H9 (cell line): ENCODE measurements around the gene ANKK1. TPM values are rescaled to one million over a fixed set of nuclear protein-coding genes. Genes with fewer than 3 reads are reported as not detected.

Source experiments
- DNase-seq: peaks from one replicate; pipeline ENCODE4 v3.0.0-alpha.2; 2017
- H2AFZ ChIP-seq: one replicate; pipeline ENCODE4 v1.6.1; 2013; ENCODE audit warnings: mild to moderate bottlenecking, low read length, control low read depth, moderate library complexity
- H2AK5ac ChIP-seq: 2 replicates; pipeline ENCODE4 v1.6.1; 2013; ENCODE audit warnings: low read length, control low read depth, mixed read lengths; ENCODE audit not compliant: insufficient read length
- H2BK120ac ChIP-seq: one replicate; pipeline ENCODE4 v1.6.1; 2013; ENCODE audit warnings: low read depth, mild to moderate bottlenecking, low read length, control low read depth, inconsistent platforms; ENCODE audit not compliant: poor library complexity, severe bottlenecking
- H2BK12ac ChIP-seq: 2 replicates; pipeline ENCODE4 v1.6.1; 2013; ENCODE audit warnings: low read length, control low read depth, mixed read lengths, low read depth; ENCODE audit not compliant: insufficient read length
- H2BK15ac ChIP-seq: 2 replicates; pipeline ENCODE4 v1.6.1; 2013; ENCODE audit warnings: low read depth, low read length, control low read depth
- H2BK20ac ChIP-seq: one replicate; pipeline ENCODE4 v1.6.1; 2013; ENCODE audit warnings: low read depth, mild to moderate bottlenecking, low read length, control low read depth, inconsistent platforms; ENCODE audit not compliant: poor library complexity, severe bottlenecking
- H2BK5ac ChIP-seq: 2 replicates; pipeline ENCODE4 v1.6.1; 2013; ENCODE audit warnings: low read length, control low read depth, mixed read lengths; ENCODE audit not compliant: insufficient read length
- H3K14ac ChIP-seq: 2 replicates; pipeline ENCODE4 v1.6.1; 2013; ENCODE audit warnings: low read length, control low read depth; ENCODE audit not compliant: insufficient read depth
- H3K18ac ChIP-seq: 2 replicates; pipeline ENCODE4 v1.6.1; 2013; ENCODE audit warnings: low read depth, mild to moderate bottlenecking, mixed read lengths, low read length, control low read depth; ENCODE audit not compliant: insufficient read length
- H3K23ac ChIP-seq: 2 replicates; pipeline ENCODE4 v1.6.1; 2013; ENCODE audit warnings: low read length, control low read depth, mixed read lengths, low read depth; ENCODE audit not compliant: insufficient read length
- H3K23me2 ChIP-seq: 2 replicates; pipeline ENCODE4 v1.6.1; 2013; ENCODE audit warnings: low read depth, mild to moderate bottlenecking, mixed read lengths, low read length, control low read depth; ENCODE audit not compliant: insufficient read length, poor library complexity, severe bottlenecking
- H3K27ac ChIP-seq: 2 replicates; pipeline ENCODE4 v1.5.1; 2013; ENCODE audit warnings: low read length, control low read depth, mixed read lengths, low read depth; ENCODE audit not compliant: insufficient read length
- H3K27me3 ChIP-seq: 2 replicates; pipeline ENCODE4 v1.6.1; 2013; ENCODE audit warnings: low read length, control low read depth, inconsistent platforms; ENCODE audit not compliant: insufficient read depth
- H3K4ac ChIP-seq: 2 replicates; pipeline ENCODE4 v1.6.1; 2013; ENCODE audit warnings: low read depth, mild to moderate bottlenecking, control low read depth, inconsistent platforms, low read length, moderate library complexity
- H3K4me1 ChIP-seq: 2 replicates; pipeline ENCODE4 v1.6.1; 2013; ENCODE audit warnings: low read length, control low read depth, inconsistent platforms; ENCODE audit not compliant: insufficient read depth
- H3K4me2 ChIP-seq: 2 replicates; pipeline ENCODE4 v1.6.1; 2013; ENCODE audit warnings: low read length, control low read depth, mixed read lengths; ENCODE audit not compliant: insufficient read length, insufficient read depth
- H3K56ac ChIP-seq: 2 replicates; pipeline ENCODE4 v1.6.1; 2013; ENCODE audit warnings: low read depth, mild to moderate bottlenecking, mixed read lengths, low read length, control low read depth; ENCODE audit not compliant: insufficient read length
- H3K79me1 ChIP-seq: 2 replicates; pipeline ENCODE4 v1.6.1; 2013; ENCODE audit warnings: low read depth, mild to moderate bottlenecking, moderate library complexity, low read length, control low read depth, inconsistent platforms; ENCODE audit not compliant: insufficient read depth, poor library complexity, severe bottlenecking
- H3K79me2 ChIP-seq: 2 replicates; pipeline ENCODE4 v1.6.1; 2013; ENCODE audit warnings: low read length, control low read depth, inconsistent platforms; ENCODE audit not compliant: insufficient read depth
- H3K9ac ChIP-seq: 2 replicates; pipeline ENCODE4 v1.6.1; 2013; ENCODE audit warnings: low read length, control low read depth, mixed read lengths; ENCODE audit not compliant: insufficient read length; ENCODE audit errors: extremely low read depth
- H3K9me3 ChIP-seq: one replicate; pipeline ENCODE4 v1.6.1; 2013; ENCODE audit warnings: low read depth, low read length, inconsistent platforms; ENCODE audit not compliant: control insufficient read depth
- H3T11ph ChIP-seq: one replicate; pipeline ENCODE4 v1.6.1; 2013; ENCODE audit warnings: mild to moderate bottlenecking, low read length, control low read depth, inconsistent platforms
- H4K20me1 ChIP-seq: one replicate; pipeline ENCODE4 v1.6.1; 2013; ENCODE audit not compliant: control insufficient read depth, insufficient read length, insufficient read depth
- H4K5ac ChIP-seq: 2 replicates; pipeline ENCODE4 v1.6.1; 2013; ENCODE audit warnings: low read depth, mild to moderate bottlenecking, mixed read lengths, low read length, control low read depth; ENCODE audit not compliant: insufficient read length
- H4K8ac ChIP-seq: replicated peaks from 2 replicates; pipeline ENCODE4 v1.6.1; 2013; ENCODE audit warnings: low read length, control low read depth, mixed read lengths, low read depth; ENCODE audit not compliant: insufficient read length
- H4K91ac ChIP-seq: 2 replicates; pipeline ENCODE4 v1.6.1; 2013; ENCODE audit warnings: low read depth, mild to moderate bottlenecking, moderate library complexity, mixed read lengths, low read length, control low read depth; ENCODE audit not compliant: insufficient read length
- H3K27ac Mint-ChIP-seq, 3 experiments: 2 replicates in 2 of 3; 3 replicates in 1 of 3; pipeline ENCODE4 v1.8.0; 2020 to 2021; ENCODE audit warnings: mixed read lengths in 3 of 3, mild to moderate bottlenecking in 1 of 3, moderate library complexity in 1 of 3
- H3K27me3 Mint-ChIP-seq: 2 replicates; pipeline ENCODE4 v1.8.0; 2021; ENCODE audit warnings: low read depth, mild to moderate bottlenecking, moderate library complexity, mixed read lengths
- H3K36me3 Mint-ChIP-seq, 3 experiments: 2 replicates in 2 of 3; 3 replicates in 1 of 3; pipeline ENCODE4 v1.8.0; 2020 to 2021; ENCODE audit warnings: low read depth in 3 of 3, mixed read lengths in 3 of 3; ENCODE audit not compliant: insufficient read depth in 1 of 3
- H3K4me1 Mint-ChIP-seq, 2 experiments: 2 replicates each; pipeline ENCODE4 v1.8.0; 2020; ENCODE audit warnings: mixed read lengths in 2 of 2
- H3K4me3 Mint-ChIP-seq, 2 experiments: 2 replicates in 1 of 2; 3 replicates in 1 of 2; pipeline ENCODE4 v1.8.0; 2020 to 2021; ENCODE audit warnings: mild to moderate bottlenecking in 2 of 2, mixed read lengths in 2 of 2, moderate library complexity in 1 of 2
- H3K9me3 Mint-ChIP-seq, 2 experiments: 2 replicates in 1 of 2; 3 replicates in 1 of 2; pipeline ENCODE4 v1.8.0; 2020; ENCODE audit warnings: mild to moderate bottlenecking in 2 of 2, mixed read lengths in 2 of 2, moderate library complexity in 1 of 2
- WGBS: extraction: QIAGEN DNeasy Blood & Tissue Kit; methylation state at CpG from one replicate; pipeline ENCODE4 v1.1.7; 2013; ENCODE audit warnings: missing lambda C conversion rate, low lambda C conversion rate, mixed read lengths; ENCODE audit not compliant: insufficient read length; ENCODE audit errors: extremely low coverage; 5-methylcytosine and 5-hydroxymethylcytosine counted together
- total RNA-seq: library from RNA; stranded (reverse); gene quantifications from 2 replicates; pipeline ENCODE4 v1.2.1, GENCODE V29; 2021
- TF ChIP-seq, protein P1 (sequence below): fragments of 200-600 bp; sonication (generic); conservative IDR thresholded peaks from 3 replicates; pipeline ENCODE4 v1.8.0; 2021; ENCODE audit warnings: antibody characterized with exemption, mild to moderate bottlenecking

ANKK1 gene
- total RNA-seq, 1 experiment from 2014 or later = 0.20 TPM

DNA sequence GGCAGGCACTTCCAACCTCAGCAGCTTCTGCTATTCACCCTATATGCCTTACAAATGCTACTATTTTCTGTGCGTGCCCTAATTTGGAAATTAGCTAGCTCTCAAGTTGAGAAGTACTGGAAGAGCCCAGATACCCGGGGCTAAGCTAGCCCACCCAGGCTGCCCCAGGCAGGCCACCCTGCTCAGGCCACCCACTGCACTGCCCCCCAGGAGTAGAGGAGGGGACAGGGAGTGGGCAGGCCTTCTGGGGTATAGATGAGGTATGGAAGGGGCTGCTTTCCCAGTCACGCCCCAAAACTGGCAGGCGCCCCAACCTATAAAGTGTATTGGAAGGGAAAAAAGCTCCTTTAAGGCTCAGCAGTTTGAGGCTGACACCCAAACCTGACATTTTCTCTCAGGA lies 44.2 kb downstream of the ANKK1 start:
- Histone ChIP-seq H2BK12ac (no peak overlapping the region), H3K23me2 (no peaks in the 10 kb centered on the region), H3K56ac (no peak overlapping the region), H4K91ac (no peak overlapping the region), H2AFZ (no peak overlapping the region), H3K23ac (no peak overlapping the region), H3T11ph (no peak overlapping the region), H3K79me2 (no peaks in the 10 kb centered on the region), H4K8ac (no peak overlapping the region), H3K4me2 (no peak overlapping the region), H3K4me1 (peaks cover 4% of the 10 kb centered on the region; the same call in 1 of the 2 replicates), H3K79me1 (no peaks in the 10 kb centered on the region), H2BK15ac (no peak overlapping the region), H3K27me3 (no peaks in the 10 kb centered on the region), H3K27ac (no peak overlapping the region), H2BK120ac (no peak overlapping the region), H3K4ac (no peak overlapping the region), H3K9me3 (no peaks in the 10 kb centered on the region), H3K9ac (no peak overlapping the region), H4K20me1 (no peaks in the 10 kb centered on the region), H2AK5ac (no peak overlapping the region), H4K5ac (no peak overlapping the region), H2BK5ac (no peak overlapping the region), H3K14ac (no peak overlapping the region), H3K18ac (no peak overlapping the region), H2BK20ac (no peak overlapping the region)
- no peaks in the 10 kb centered on the region; a peak in 1 of 7 replicates for H3K36me3 Mint-ChIP-seq
- no peak overlapping the region for H3K4me3 Mint-ChIP-seq
- H3K9me3 Mint-ChIP-seq = no peaks in the 10 kb centered on the region
- H3K4me1 Mint-ChIP-seq = peaks cover 12% of the 10 kb centered on the region in 2 experiments
- DNase-seq = no peak
- TF ChIP-seq, protein P1, sequence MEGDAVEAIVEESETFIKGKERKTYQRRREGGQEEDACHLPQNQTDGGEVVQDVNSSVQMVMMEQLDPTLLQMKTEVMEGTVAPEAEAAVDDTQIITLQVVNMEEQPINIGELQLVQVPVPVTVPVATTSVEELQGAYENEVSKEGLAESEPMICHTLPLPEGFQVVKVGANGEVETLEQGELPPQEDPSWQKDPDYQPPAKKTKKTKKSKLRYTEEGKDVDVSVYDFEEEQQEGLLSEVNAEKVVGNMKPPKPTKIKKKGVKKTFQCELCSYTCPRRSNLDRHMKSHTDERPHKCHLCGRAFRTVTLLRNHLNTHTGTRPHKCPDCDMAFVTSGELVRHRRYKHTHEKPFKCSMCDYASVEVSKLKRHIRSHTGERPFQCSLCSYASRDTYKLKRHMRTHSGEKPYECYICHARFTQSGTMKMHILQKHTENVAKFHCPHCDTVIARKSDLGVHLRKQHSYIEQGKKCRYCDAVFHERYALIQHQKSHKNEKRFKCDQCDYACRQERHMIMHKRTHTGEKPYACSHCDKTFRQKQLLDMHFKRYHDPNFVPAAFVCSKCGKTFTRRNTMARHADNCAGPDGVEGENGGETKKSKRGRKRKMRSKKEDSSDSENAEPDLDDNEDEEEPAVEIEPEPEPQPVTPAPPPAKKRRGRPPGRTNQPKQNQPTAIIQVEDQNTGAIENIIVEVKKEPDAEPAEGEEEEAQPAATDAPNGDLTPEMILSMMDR = no peak
- WGBS = no CpG with 5 or more reads among the region's 4 CpGs
- peaks cover 3% of the 10 kb centered on the region; the same call in 1 of the 2 replicates for H3K27me3 Mint-ChIP-seq
- no peak overlapping the region for H3K27ac Mint-ChIP-seq
